ENCODE results near the gene BUD23. TPM values are rescaled to one million over a fixed set of nuclear protein-coding genes. Genes with fewer than 3 reads are reported as not detected.
A peak's percentile ranks its signal among the peaks of the same experiment; 100 is the strongest.

Gene BUD23
- total RNA-seq, 1 experiment from 2014 or later = 124 TPM

DNA sequence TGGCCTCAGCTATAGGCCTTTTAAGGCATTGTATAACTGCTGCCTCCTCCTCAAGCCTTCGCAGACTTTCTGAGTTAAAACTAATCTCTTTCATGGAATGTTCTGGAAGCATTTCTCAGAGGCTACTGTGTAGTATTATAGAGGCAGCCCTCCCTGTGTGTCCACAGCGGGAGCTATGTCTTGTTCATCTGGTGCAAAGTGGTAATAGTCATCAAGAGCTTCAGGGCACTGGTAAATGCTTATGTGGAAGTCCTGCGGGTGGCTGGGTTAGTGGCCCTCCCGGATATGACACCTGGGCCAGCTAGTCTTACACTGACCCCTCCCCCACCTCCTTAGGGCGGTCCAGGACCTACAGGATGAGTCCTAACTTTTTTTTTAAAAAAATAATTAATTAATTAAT is 57.4 kb downstream of the BUD23 start:
- intact Hi-C loops (cut with micrococcal nuclease; ENCODE audit: unreplicated experiment) = no loop called here
- BruUV-seq (replicated peaks) = no TSS peak

DNA sequence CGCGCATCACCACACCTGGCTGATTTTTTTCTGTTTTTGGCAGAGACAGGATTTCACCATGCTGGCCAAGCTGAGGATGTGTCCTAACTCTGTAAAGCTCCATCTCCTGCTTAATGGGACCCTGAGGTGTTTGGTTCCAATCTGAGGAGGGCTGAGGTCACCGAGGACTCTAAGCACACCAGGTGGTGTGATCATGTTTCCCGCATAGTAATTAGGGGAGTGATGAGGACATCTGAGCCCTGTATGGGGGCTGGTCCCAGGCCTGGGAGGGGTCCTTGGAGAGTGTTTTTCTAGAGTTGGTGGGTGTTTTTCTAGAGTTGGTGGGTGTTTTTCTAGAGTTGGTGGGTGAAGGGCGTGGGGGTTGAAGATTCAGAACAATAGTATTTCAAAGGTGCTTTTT is 58.2 kb downstream of the BUD23 start:
- CTCF ChIA-PET = no interaction called here

More for the DNA sequence above, 57.4 kb downstream of the BUD23 start:
- Histone ChIP-seq H3K4me3 (ENCODE audit: low read depth in 2 of 2, low read length in 2 of 2) (no peak overlapping the region), H3K27ac (ENCODE audit: low read length) (peak overlapping the region; percentile 62), H3K27me3 (ENCODE audit: control insufficient read depth, insufficient read depth, low read length) (no peaks in the 10 kb centered on the region), H3K9me3 (ENCODE audit: control insufficient read depth, insufficient read depth, low read depth, low read length) (no peaks in the 10 kb centered on the region), H3K36me3 (ENCODE audit: control insufficient read depth, insufficient read depth, low read length) (peaks cover 5% of the 10 kb centered on the region; the same call in 1 of the 2 replicates), H3K4me1 (ENCODE audit: control insufficient read depth, insufficient read depth, low read length) (peaks cover 54% of the 10 kb centered on the region)
- TF ChIP-seq SIN3A (IDR thresholded peaks at IDR 0.05; ENCODE audit: borderline replicate concordance, insufficient read depth, low read depth, low read length) (no peak), TCF7L2 (IDR thresholded peaks at IDR 0.05; ENCODE audit: low read depth, low read length) (no peak), POLR2AphosphoS5 (IDR thresholded peaks at IDR 0.05; ENCODE audit: low read depth, low read length) (no peak)
- TF ChIP-seq, protein P1, sequence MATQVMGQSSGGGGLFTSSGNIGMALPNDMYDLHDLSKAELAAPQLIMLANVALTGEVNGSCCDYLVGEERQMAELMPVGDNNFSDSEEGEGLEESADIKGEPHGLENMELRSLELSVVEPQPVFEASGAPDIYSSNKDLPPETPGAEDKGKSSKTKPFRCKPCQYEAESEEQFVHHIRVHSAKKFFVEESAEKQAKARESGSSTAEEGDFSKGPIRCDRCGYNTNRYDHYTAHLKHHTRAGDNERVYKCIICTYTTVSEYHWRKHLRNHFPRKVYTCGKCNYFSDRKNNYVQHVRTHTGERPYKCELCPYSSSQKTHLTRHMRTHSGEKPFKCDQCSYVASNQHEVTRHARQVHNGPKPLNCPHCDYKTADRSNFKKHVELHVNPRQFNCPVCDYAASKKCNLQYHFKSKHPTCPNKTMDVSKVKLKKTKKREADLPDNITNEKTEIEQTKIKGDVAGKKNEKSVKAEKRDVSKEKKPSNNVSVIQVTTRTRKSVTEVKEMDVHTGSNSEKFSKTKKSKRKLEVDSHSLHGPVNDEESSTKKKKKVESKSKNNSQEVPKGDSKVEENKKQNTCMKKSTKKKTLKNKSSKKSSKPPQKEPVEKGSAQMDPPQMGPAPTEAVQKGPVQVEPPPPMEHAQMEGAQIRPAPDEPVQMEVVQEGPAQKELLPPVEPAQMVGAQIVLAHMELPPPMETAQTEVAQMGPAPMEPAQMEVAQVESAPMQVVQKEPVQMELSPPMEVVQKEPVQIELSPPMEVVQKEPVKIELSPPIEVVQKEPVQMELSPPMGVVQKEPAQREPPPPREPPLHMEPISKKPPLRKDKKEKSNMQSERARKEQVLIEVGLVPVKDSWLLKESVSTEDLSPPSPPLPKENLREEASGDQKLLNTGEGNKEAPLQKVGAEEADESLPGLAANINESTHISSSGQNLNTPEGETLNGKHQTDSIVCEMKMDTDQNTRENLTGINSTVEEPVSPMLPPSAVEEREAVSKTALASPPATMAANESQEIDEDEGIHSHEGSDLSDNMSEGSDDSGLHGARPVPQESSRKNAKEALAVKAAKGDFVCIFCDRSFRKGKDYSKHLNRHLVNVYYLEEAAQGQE (IDR thresholded peaks at IDR 0.05; ENCODE audit: insufficient read depth in 1 of 2, low read depth in 2 of 2, low read length in 1 of 2) = no peak
- TF ChIP-seq, protein P2, sequence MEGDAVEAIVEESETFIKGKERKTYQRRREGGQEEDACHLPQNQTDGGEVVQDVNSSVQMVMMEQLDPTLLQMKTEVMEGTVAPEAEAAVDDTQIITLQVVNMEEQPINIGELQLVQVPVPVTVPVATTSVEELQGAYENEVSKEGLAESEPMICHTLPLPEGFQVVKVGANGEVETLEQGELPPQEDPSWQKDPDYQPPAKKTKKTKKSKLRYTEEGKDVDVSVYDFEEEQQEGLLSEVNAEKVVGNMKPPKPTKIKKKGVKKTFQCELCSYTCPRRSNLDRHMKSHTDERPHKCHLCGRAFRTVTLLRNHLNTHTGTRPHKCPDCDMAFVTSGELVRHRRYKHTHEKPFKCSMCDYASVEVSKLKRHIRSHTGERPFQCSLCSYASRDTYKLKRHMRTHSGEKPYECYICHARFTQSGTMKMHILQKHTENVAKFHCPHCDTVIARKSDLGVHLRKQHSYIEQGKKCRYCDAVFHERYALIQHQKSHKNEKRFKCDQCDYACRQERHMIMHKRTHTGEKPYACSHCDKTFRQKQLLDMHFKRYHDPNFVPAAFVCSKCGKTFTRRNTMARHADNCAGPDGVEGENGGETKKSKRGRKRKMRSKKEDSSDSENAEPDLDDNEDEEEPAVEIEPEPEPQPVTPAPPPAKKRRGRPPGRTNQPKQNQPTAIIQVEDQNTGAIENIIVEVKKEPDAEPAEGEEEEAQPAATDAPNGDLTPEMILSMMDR (IDR thresholded peaks at IDR 0.05) = no peak
- in situ Hi-C loops (cut with HindIII; ENCODE audit: low pct_unique_long_range_greater_than_20kb, low sequenced_read_pairs) = no loop called here
- no peak for DNase-seq (ENCODE audit: low read depth, low spot score)
- no peak for ATAC-seq
- POLR2A ChIA-PET = interaction anchor here (0.5 to 1.6 kb wide), 4 partner anchors 83 to 91 kb away, joined by 3 to 7 read pairs (median 4); no protein-coding TSS in a partner anchor
- CTCF ChIA-PET = interaction anchor here (0.6 kb wide), 1 partner anchor 75 kb away, joined by 5 read pairs; no protein-coding TSS in a partner anchor

More for the DNA sequence above, 58.2 kb downstream of the BUD23 start:
- peak overlapping the region; percentile 74; the same call in 1 of the 2 replicates for H3K27ac ChIP-seq (ENCODE audit: low read length)
- H3K4me1 ChIP-seq (ENCODE audit: control insufficient read depth, insufficient read depth, low read length) = peaks cover 53% of the 10 kb centered on the region
- TF ChIP-seq, protein P2 (IDR thresholded peaks at IDR 0.05) = no peak
- TF ChIP-seq, protein P1 (IDR thresholded peaks at IDR 0.05; ENCODE audit: insufficient read depth in 1 of 2, low read depth in 2 of 2, low read length in 1 of 2) = no peak
- TF ChIP-seq TCF7L2 (IDR thresholded peaks at IDR 0.05; ENCODE audit: low read depth, low read length) (no peak), SIN3A (IDR thresholded peaks at IDR 0.05; ENCODE audit: borderline replicate concordance, insufficient read depth, low read depth, low read length) (no peak)
- BruUV-seq (replicated peaks) = no TSS peak
- no peak for DNase-seq (ENCODE audit: low read depth, low spot score)
- H3K36me3 ChIP-seq (ENCODE audit: control insufficient read depth, insufficient read depth, low read length) = peaks cover 5% of the 10 kb centered on the region; the same call in 1 of the 2 replicates
- no peak for ATAC-seq
- POLR2A ChIA-PET = interaction anchor here (1.4 kb wide), 1 partner anchor 90 kb away, joined by 3 read pairs; no protein-coding TSS in a partner anchor
- no peaks in the 10 kb centered on the region for H3K9me3 ChIP-seq (ENCODE audit: control insufficient read depth, insufficient read depth, low read depth, low read length)
- H3K27me3 ChIP-seq (ENCODE audit: control insufficient read depth, insufficient read depth, low read length) = no peaks in the 10 kb centered on the region
- intact Hi-C loops (cut with micrococcal nuclease; ENCODE audit: unreplicated experiment) (no loop called here), in situ Hi-C loops (cut with HindIII; ENCODE audit: low pct_unique_long_range_greater_than_20kb, low sequenced_read_pairs) (no loop called here)
- no peak overlapping the region for H3K4me3 ChIP-seq (ENCODE audit: low read depth in 2 of 2, low read length in 2 of 2)

Measured in Panc1 (cell line).